KOPT-K1 (cell line): ENCODE data around the gene PNN.
"Not testable (repeated sequence)": the region's sequence is repeated elsewhere in the genome, so short reads cannot be mapped to it uniquely, and the experiment has no call there.

ENCODE experiments used
- H3K27ac ChIP-seq: fragments of 200-600 bp; sonication (generic); 2 replicates; pipeline ENCODE4 v1.5.1; 2016; ENCODE audit warnings: antibody characterized with exemption, mild to moderate bottlenecking, low read depth, low read length; ENCODE audit not compliant: poor library complexity, severe bottlenecking
- H3K36me3 ChIP-seq: fragments of 200-600 bp; sonication (generic); 2 replicates; pipeline ENCODE4 v1.5.1; 2017; ENCODE audit warnings: antibody characterized with exemption, mild to moderate bottlenecking, low read length, moderate library complexity; ENCODE audit not compliant: insufficient read depth
- H3K9me3 ChIP-seq: fragments of 200-600 bp; sonication (generic); 2 replicates; pipeline ENCODE4 v1.5.1; 2017; ENCODE audit warnings: antibody characterized with exemption, low read length, mild to moderate bottlenecking; ENCODE audit not compliant: insufficient read depth, poor library complexity, severe bottlenecking

PNN gene

DNA sequence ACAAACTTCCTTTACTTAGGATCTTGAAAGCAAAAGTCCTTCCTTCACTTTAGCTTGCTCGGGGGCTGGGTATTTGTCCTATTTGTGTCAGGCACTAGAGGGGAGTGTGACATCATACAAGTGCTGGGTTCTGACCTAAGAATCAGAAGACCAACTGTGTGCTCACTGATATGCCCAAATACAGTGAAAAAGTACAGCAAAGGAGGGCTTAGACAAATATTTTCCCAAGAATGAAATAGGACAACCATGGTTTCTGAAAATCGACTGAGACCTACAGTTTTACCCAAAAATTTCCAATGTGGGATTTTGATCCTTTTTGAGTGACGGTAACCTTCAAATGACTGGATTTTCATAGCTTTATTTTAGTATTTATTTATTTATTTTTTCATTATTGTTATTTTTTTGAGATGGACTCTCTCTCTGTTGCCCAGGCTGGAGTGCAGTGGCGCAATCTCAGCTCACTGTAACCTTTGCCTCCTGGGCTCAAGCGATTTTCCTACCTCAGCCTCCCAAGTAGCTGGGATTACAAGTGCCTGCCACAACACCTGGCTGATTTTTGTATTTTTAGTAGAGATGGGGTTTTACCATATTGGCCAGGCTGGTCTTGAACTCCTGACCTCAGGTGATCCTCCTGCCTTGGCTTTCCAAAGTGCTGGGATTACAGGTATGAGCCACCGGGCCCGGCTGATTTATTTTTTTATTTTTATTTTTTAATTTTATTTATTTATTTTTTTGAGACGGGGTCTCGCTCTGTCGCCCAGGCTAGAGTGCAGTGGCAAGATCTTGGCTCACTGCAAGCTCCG lies 56.9 kb downstream of the PNN start:
- not testable (repeated sequence) for H3K27ac ChIP-seq, H3K36me3 ChIP-seq, H3K9me3 ChIP-seq
